Keratinocyte (primary cell): ENCODE data around the gene TSC22D3. TPM values are rescaled to one million over a fixed set of nuclear protein-coding genes. Genes with fewer than 3 reads are reported as not detected.

Experiments
- DNase-seq: peaks from one replicate; pipeline ENCODE4 v3.0.0-alpha.2; 2011; ENCODE audit warnings: low read depth, missing footprints, low spot score
- FAIRE-seq: peaks from 2 replicates; lab custom pipeline; 2011; peaks lifted over from hg19 to GRCh38; lab: Jason Lieb, UNC
- H2AFZ ChIP-seq: 2 replicates; pipeline ENCODE4 v1.6.0; 2012; ENCODE audit warnings: low read length, control low read depth, inconsistent platforms; ENCODE audit not compliant: control insufficient read depth
- H3K27ac ChIP-seq: 2 replicates; pipeline ENCODE4 v1.5.1; 2011; ENCODE audit warnings: low read length; ENCODE audit not compliant: control insufficient read depth, insufficient read depth
- H3K27me3 ChIP-seq: 3 replicates; pipeline ENCODE4 v1.6.0; 2011; ENCODE audit warnings: low read length; ENCODE audit not compliant: control insufficient read depth, insufficient read depth; ENCODE audit errors: extremely low read depth
- H3K36me3 ChIP-seq, 2 experiments: 2 replicates in 1 of 2; 3 replicates in 1 of 2; pipeline ENCODE4 v1.5.1; 2011; ENCODE audit warnings: low read length in 2 of 2, mild to moderate bottlenecking in 1 of 2; ENCODE audit not compliant: control insufficient read depth in 2 of 2, insufficient read depth in 2 of 2; ENCODE audit errors: extremely low read depth in 1 of 2
- H3K4me1 ChIP-seq: 3 replicates; pipeline ENCODE4 v1.5.1; 2011; ENCODE audit warnings: low read length; ENCODE audit not compliant: control insufficient read depth, insufficient read depth; ENCODE audit errors: extremely low read depth
- H3K4me2 ChIP-seq: 3 replicates; pipeline ENCODE4 v1.6.0; 2011; ENCODE audit warnings: low read depth, low read length; ENCODE audit not compliant: control insufficient read depth, insufficient read depth; ENCODE audit errors: extremely low read depth
- H3K4me3 ChIP-seq, 3 experiments: fragments of 200-600 bp in 1 of 3; sonication (generic) in 1 of 3; 2 replicates in 2 of 3; 3 replicates in 1 of 3; pipeline ENCODE4 v1.5.1; 2011 to 2016; ENCODE audit warnings: low read length in 3 of 3, mild to moderate bottlenecking in 3 of 3, control low read depth in 2 of 3, inconsistent platforms in 1 of 3, low read depth in 1 of 3, mixed read lengths in 1 of 3, mixed run types in 1 of 3, moderate library complexity in 1 of 3; ENCODE audit not compliant: control insufficient read depth in 2 of 3, insufficient read depth in 2 of 3; ENCODE audit errors: extremely low read depth in 1 of 3
- H3K79me2 ChIP-seq: 2 replicates; pipeline ENCODE4 v1.6.0; 2012; ENCODE audit warnings: low read length; ENCODE audit not compliant: control insufficient read depth, insufficient read depth
- H3K9ac ChIP-seq: 3 replicates; pipeline ENCODE4 v1.6.0; 2011; ENCODE audit warnings: low read length; ENCODE audit not compliant: control insufficient read depth, insufficient read depth; ENCODE audit errors: extremely low read depth
- H3K9me1 ChIP-seq: 3 replicates; pipeline ENCODE4 v1.6.0; 2011; ENCODE audit warnings: low read length; ENCODE audit not compliant: control insufficient read depth, insufficient read depth; ENCODE audit errors: extremely low read depth
- H3K9me3 ChIP-seq: 2 replicates; pipeline ENCODE4 v1.5.1; 2012; ENCODE audit warnings: low read depth, low read length; ENCODE audit not compliant: control insufficient read depth
- H4K20me1 ChIP-seq: 3 replicates; pipeline ENCODE4 v1.6.0; 2011; ENCODE audit warnings: low read length; ENCODE audit not compliant: control insufficient read depth, insufficient read depth; ENCODE audit errors: extremely low read depth
- CTCF ChIP-seq, 3 experiments: IDR thresholded peaks in 1 of 3; conservative IDR thresholded peaks in 1 of 3; optimal IDR thresholded peaks in 1 of 3; 2 replicates in 2 of 3; 3 replicates in 1 of 3; pipeline versions ENCODE3 to v1.5.1; 2011; ENCODE audit warnings: low read length in 3 of 3, mild to moderate bottlenecking in 3 of 3, moderate library complexity in 2 of 3, control low read depth in 1 of 3, inconsistent platforms in 1 of 3; ENCODE audit not compliant: insufficient read depth in 2 of 3; ENCODE audit errors: extremely low read depth in 1 of 3
- EZH2 ChIP-seq: IDR thresholded peaks from one replicate; pipeline ENCODE4 v1.6.1; 2012; ENCODE audit warnings: inconsistent platforms, mild to moderate bottlenecking, low read length, moderate library complexity
- dilution Hi-C: fragments of 300-500 bp; cut with MboI; formaldehyde crosslinking; loops from one replicate; pipeline ENCODE4 v1.7.0; 2020; ENCODE audit warnings: low sequenced_read_pairs; ENCODE audit not compliant: extremely low pct_ligation_motif_present
- polyA plus RNA-seq, 5 experiments: library from polyadenylated mRNA; depleted of rRNA in 3 of 5; stranded (reverse) in 3 of 5; stranded (forward) in 1 of 5; unstranded in 1 of 5; fragments of >200 nt; gene quantifications; 1 replicate in 1 of 5; 2 replicates in 3 of 5; 3 replicates in 1 of 5; pipeline versions ENCODE4 v1.2.1 to v1.2.3, GENCODE V29; 2011 to 2012; ENCODE audit warnings: missing spikeins in 2 of 5, low read depth in 1 of 5, low replicate concordance in 1 of 5

The TSC22D3 gene
- polyA plus RNA-seq, 1 donor (not counting 4 experiments of a cell fraction or from before 2014, with no cell fraction given) = 48.5 TPM

- dilution Hi-C loops = no loop called here
- Histone ChIP-seq H3K36me3 (no peaks in the 10 kb centered on the region), H3K9me3 (no peaks in the 10 kb centered on the region), H3K4me3 (no peak overlapping the region), H3K27me3 (no peaks in the 10 kb centered on the region), H4K20me1 (no peaks in the 10 kb centered on the region), H3K4me1 (peaks cover 38% of the 10 kb centered on the region), H3K9ac (no peak overlapping the region), H3K27ac (no peak overlapping the region), H2AFZ (no peak overlapping the region), H3K9me1 (peaks cover 2% of the 10 kb centered on the region), H3K79me2 (no peaks in the 10 kb centered on the region), H3K4me2 (no peak overlapping the region)
- no peak for FAIRE-seq
- TF ChIP-seq CTCF (optimal IDR thresholded peaks at IDR 0.05 in 1 of 3, IDR thresholded peaks at IDR 0.05 in 1 of 3, conservative IDR thresholded peaks at IDR 0.05 in 1 of 3; ENCODE audit: extremely low read depth in 1 of 3, insufficient read depth in 2 of 3, low read length in 3 of 3) = no peak
- no peak for TF ChIP-seq EZH2
- no peak for DNase-seq
Observed at GRCh38 chrX:107682256-107682655, 93.3 kb downstream of the TSC22D3 start.

GRCh38 chrX:107678957-107679740, 96.4 kb downstream of the TSC22D3 start:
- no peak for DNase-seq
- dilution Hi-C loops = no loop called here

More at GRCh38 chrX:107678957-107679740, 96.4 kb downstream of the TSC22D3 start:
- no peak overlapping the region for H3K4me3 ChIP-seq
- H4K20me1 ChIP-seq = no peaks in the 10 kb centered on the region
- H3K4me2 ChIP-seq = no peak overlapping the region
- H3K27ac ChIP-seq = peak overlapping the region; percentile 88
- no peaks in the 10 kb centered on the region for H3K79me2 ChIP-seq
- FAIRE-seq = peak; percentile 77
- no peak for TF ChIP-seq CTCF (optimal IDR thresholded peaks at IDR 0.05 in 1 of 3, IDR thresholded peaks at IDR 0.05 in 1 of 3, conservative IDR thresholded peaks at IDR 0.05 in 1 of 3; ENCODE audit: extremely low read depth in 1 of 3, insufficient read depth in 2 of 3, low read length in 3 of 3)
- TF ChIP-seq EZH2 = no peak
- no peak overlapping the region for H3K9ac ChIP-seq
- H3K36me3 ChIP-seq = no peaks in the 10 kb centered on the region
- peaks cover 34% of the 10 kb centered on the region for H3K4me1 ChIP-seq
- no peaks in the 10 kb centered on the region for H3K27me3 ChIP-seq
- peaks cover 2% of the 10 kb centered on the region for H3K9me1 ChIP-seq
- no peak overlapping the region for H2AFZ ChIP-seq
- H3K9me3 ChIP-seq = no peaks in the 10 kb centered on the region
